ENCODE results near the gene NTSR2. TPM values are rescaled to one million over a fixed set of nuclear protein-coding genes. Genes with fewer than 3 reads are reported as not detected.

The NTSR2 gene
- total and polyA plus RNA-seq, 2 of the 8 experiments (the other 6 are each of a cell fraction or from before 2014, with no cell fraction given): 0.05 TPM; not detected in 1

GRCh38 chr2:11663427-11663826 is 6.6 kb downstream of the NTSR2 start:
- no peaks in the 10 kb centered on the region; the same call in 1 of the 2 replicates for H3K23me2 ChIP-seq (ENCODE audit: low read depth, low read length)
- peaks cover 6% of the 10 kb centered on the region in 2 experiments; a peak in 2 of 4 replicates for H3K9me3 ChIP-seq (ENCODE audit: insufficient read depth in 2 of 2, low read depth in 1 of 2, low read length in 1 of 2)
- no peak overlapping the region for H3K9ac ChIP-seq (replicated peaks in 1 of 4; ENCODE audit: extremely low read depth in 1 of 4, low read depth in 3 of 4, low read length in 3 of 4)
- H3K27ac ChIP-seq (ENCODE audit: low read depth, low read length): no peak overlapping the region
- H4K5ac ChIP-seq (ENCODE audit: insufficient read length, low read depth, low read length): no peak overlapping the region
- H3K27me3 ChIP-seq (replicated peaks in 1 of 4; ENCODE audit: control insufficient read depth in 3 of 4, extremely low read depth in 1 of 4, insufficient read depth in 3 of 4, low read length in 3 of 4): peaks cover 0 to 4% (median 2%) of the 10 kb centered on the region in 4 experiments; a peak in 6 of 7 replicates
- H2BK15ac ChIP-seq (ENCODE audit: low read length): no peak overlapping the region
- no peaks in the 10 kb centered on the region for H3K79me1 ChIP-seq (ENCODE audit: low read depth, low read length)
- ChIA-PET CTCF (ENCODE audit: partially characterized antibody) (interaction anchor here (0.5 to 6.4 kb wide), 6 partner anchors 16 to 229 kb away, joined by 3 to 37 read pairs (median 3); no protein-coding TSS in a partner anchor), POLR2A (ENCODE audit: partially characterized antibody) (no interaction called here)
- no peaks in the 10 kb centered on the region for H3K79me2 ChIP-seq (ENCODE audit: control insufficient read depth in 1 of 2, insufficient read depth in 2 of 2, low read length in 2 of 2)
- no peak for DNase-seq (ENCODE audit: low read depth in 1 of 2, low spot score in 2 of 2)
- no peak overlapping the region for H4K8ac ChIP-seq (ENCODE audit: extremely low read depth, insufficient read depth, low read length)
- no peak overlapping the region for H3K4me2 ChIP-seq (ENCODE audit: insufficient read depth in 1 of 2, low read depth in 2 of 2, low read length in 2 of 2)
- H3K14ac ChIP-seq (ENCODE audit: insufficient read length): no peak overlapping the region
- H3K56ac ChIP-seq (replicated peaks; ENCODE audit: insufficient read length, low read depth, low read length): no peak overlapping the region
- H3K4me1 ChIP-seq (replicated peaks in 1 of 4; ENCODE audit: control insufficient read depth in 3 of 4, insufficient read depth in 4 of 4, low read length in 3 of 4): no peaks in the 10 kb centered on the region
- no peak for FAIRE-seq
- no peak overlapping the region for H2BK20ac ChIP-seq (ENCODE audit: low read length)
- no peak overlapping the region for H3K4me3 ChIP-seq (ENCODE audit: extremely low read depth in 1 of 4, insufficient read depth in 2 of 4, low read depth in 3 of 4, low read length in 4 of 4)
- no peak overlapping the region for H4K91ac ChIP-seq (replicated peaks; ENCODE audit: insufficient read length, low read length)
- no peak overlapping the region for H2BK120ac ChIP-seq (replicated peaks; ENCODE audit: low read depth, low read length)
- H2BK12ac ChIP-seq (ENCODE audit: low read depth, low read length): no peak overlapping the region
- H4K20me1 ChIP-seq (replicated peaks in 1 of 2; ENCODE audit: control insufficient read depth in 1 of 2, insufficient read depth in 2 of 2, low read length in 2 of 2): no peaks in the 10 kb centered on the region
- 88% methylated on average over 2 of the region's 2 CpGs; no CpG with 5 or more reads in 1 of the 2 experiments for WGBS, 2 experiments (ENCODE audit: extremely low coverage in 1 of 2, insufficient coverage in 1 of 2, insufficient read length in 1 of 2, insufficient replicate concordance in 2 of 2, low coverage in 1 of 2, low lambda C conversion rate in 2 of 2, missing lambda C conversion rate in 1 of 2)
- no peak overlapping the region for H3K23ac ChIP-seq (ENCODE audit: insufficient read length)
- H3K18ac ChIP-seq (ENCODE audit: extremely low read depth, low read length): no peak overlapping the region
- H2BK5ac ChIP-seq (ENCODE audit: low read depth, low read length): no peak overlapping the region
- H2AK5ac ChIP-seq (ENCODE audit: low read depth, low read length): no peak overlapping the region
- no peaks in the 10 kb centered on the region for H3K36me3 ChIP-seq (ENCODE audit: control insufficient read depth in 2 of 4, insufficient read depth in 4 of 4, low read length in 3 of 4)
- no peak overlapping the region for H2AFZ ChIP-seq (ENCODE audit: low read length)
- no peak overlapping the region for H3K4ac ChIP-seq (replicated peaks; ENCODE audit: insufficient read length, low read depth, low read length)
- TF ChIP-seq CBX8 (IDR thresholded peaks at IDR 0.05; ENCODE audit: borderline replicate concordance, low read depth, low read length) (no peak), SIRT6 (IDR thresholded peaks at IDR 0.05; ENCODE audit: low read length) (no peak), CTCF (IDR thresholded peaks at IDR 0.05; ENCODE audit: control extremely low read depth in 1 of 3, insufficient read depth in 1 of 3, low read depth in 1 of 3, low read length in 3 of 3) (no peak), MAFK (IDR thresholded peaks at IDR 0.05; ENCODE audit: low read depth, low read length) (no peak), CTBP2 (IDR thresholded peaks at IDR 0.05; ENCODE audit: borderline replicate concordance, insufficient read depth, insufficient read length, low read length) (no peak), ATF3 (IDR thresholded peaks at IDR 0.05; ENCODE audit: insufficient read depth, low read depth, low read length) (no peak), YY1 (IDR thresholded peaks at IDR 0.05; ENCODE audit: low read depth, low read length) (no peak), GABPA (IDR thresholded peaks at IDR 0.05; ENCODE audit: borderline replicate concordance, insufficient read depth, low read length) (no peak), CREB1 (IDR thresholded peaks at IDR 0.05) (no peak)
- TF ChIP-seq, protein P1, sequence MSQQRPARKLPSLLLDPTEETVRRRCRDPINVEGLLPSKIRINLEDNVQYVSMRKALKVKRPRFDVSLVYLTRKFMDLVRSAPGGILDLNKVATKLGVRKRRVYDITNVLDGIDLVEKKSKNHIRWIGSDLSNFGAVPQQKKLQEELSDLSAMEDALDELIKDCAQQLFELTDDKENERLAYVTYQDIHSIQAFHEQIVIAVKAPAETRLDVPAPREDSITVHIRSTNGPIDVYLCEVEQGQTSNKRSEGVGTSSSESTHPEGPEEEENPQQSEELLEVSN (IDR thresholded peaks at IDR 0.05): no peak
